GM12873 (cell line): ENCODE results near the gene GRM6.

ENCODE experiments used
- TF ChIP-seq, protein P1 (sequence below): IDR thresholded peaks from 2 replicates; pipeline ENCODE4 v1.5.1; 2012; ENCODE audit warnings: low read depth, mild to moderate bottlenecking, moderate library complexity, low read length, control low read depth; ENCODE audit not compliant: insufficient read depth; ENCODE audit errors: missing control alignments

The GRM6 gene

DNA sequence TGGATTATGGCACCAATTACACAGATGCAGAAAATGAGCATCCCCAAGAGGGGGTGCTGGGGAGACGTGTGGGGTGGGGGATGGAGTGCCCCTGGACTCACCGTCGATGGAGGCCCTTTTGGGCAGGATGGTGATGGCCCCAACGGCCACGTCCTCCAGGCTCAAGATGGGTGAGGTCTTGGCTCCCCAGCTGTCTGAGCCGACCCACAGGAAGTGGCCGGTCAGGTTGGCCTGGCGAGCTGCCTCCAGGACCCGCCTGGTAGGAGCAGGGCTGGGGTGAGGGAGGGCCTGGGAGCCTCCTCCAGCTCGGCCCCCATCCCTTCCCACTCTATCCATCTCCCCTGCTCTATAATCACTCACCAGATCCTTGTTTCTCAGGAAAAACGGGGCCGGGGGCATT, 4.6 kb downstream of the GRM6 start:
- TF ChIP-seq, protein P1, sequence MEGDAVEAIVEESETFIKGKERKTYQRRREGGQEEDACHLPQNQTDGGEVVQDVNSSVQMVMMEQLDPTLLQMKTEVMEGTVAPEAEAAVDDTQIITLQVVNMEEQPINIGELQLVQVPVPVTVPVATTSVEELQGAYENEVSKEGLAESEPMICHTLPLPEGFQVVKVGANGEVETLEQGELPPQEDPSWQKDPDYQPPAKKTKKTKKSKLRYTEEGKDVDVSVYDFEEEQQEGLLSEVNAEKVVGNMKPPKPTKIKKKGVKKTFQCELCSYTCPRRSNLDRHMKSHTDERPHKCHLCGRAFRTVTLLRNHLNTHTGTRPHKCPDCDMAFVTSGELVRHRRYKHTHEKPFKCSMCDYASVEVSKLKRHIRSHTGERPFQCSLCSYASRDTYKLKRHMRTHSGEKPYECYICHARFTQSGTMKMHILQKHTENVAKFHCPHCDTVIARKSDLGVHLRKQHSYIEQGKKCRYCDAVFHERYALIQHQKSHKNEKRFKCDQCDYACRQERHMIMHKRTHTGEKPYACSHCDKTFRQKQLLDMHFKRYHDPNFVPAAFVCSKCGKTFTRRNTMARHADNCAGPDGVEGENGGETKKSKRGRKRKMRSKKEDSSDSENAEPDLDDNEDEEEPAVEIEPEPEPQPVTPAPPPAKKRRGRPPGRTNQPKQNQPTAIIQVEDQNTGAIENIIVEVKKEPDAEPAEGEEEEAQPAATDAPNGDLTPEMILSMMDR = no peak

DNA sequence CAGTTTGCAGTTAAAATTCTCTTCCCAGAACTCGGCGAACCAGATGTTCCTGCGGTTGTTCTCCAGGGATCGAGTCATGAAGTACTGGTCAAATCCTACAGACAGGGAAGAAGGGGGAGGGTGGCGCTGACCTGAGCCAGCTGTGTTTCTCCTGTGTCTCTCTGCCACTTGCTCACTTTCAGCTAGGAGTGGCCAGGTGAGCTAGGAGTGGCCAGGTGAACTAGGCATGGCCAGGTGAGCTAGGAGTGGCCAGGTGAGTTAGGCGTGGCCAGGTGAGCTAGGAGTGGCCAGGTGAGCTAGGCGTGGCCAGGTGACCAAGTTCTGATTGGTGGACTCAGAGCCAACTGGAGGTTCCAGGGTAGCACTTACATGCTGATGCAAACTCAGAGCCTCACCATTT, 5.8 kb downstream of the GRM6 start:
- TF ChIP-seq, protein P1 = no peak

DNA sequence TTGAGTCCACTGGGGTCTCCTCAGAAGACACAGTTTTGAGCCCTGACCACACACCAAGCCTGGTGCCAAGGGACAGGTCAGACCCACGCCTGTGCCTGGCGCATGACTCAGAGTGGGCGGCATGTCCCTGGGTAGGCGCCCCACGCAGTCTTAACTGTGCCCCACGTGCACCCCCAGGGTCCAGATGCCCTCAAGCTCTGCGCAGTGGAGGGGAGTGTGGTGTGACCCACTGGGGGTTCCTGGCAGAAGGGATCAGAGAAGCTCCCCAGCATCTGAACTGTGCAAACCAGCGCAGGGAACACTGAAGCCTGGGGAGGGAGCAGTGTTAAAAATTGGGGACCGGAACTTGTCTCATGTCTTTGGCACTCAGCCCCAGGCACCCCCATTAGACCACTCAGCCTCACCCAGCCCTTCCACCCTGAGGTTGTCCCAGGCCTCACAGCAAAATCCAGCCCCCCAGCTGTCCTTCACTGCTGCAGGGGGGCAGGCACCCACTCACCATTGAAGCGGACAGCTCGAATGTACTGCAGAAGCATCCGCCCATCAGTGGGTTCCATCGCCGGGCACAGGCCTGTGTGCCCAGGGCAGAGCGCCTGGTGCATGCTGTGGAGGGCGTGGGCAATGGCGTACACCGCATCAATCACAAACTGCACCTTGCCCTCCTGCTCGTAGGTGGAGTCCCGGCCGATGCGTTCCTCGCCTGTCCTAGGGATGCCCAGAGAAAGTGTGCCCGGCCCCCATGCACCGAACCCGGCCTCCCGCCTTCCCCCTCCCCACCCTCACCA, 6.5 kb downstream of the GRM6 start:
- TF ChIP-seq, protein P1 = no peak

DNA sequence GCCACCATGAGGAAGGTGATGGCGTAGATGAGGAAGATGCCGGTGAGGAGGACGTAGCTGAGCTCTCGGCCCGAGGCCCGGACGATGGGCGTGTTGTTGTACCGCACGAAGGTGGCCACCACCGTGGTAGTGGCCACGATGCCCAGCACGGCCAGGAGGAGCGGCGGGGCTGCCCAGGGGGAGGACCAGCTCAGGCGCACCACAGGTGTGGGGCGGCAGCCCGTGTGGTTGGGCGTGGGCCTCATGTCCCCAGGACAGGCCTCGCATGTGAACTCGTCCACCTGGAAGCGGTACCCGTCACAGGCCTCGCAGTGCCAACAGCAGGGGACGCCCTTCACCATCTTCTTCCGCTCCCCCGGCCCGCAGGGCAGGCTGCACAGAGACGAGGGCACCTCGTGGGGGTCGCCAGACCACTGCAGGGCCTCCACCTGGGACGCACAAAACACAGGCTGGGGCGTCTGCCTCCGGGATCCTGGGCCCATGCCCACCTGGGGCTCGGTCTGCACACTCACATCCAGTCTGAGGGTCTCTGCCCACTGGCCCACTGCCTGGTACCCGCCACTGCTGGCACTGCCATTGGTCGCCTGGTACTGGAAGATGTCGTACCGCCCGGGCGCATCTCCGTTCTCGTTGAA, 8.7 kb downstream of the GRM6 start:
- TF ChIP-seq, protein P1 = no peak

DNA sequence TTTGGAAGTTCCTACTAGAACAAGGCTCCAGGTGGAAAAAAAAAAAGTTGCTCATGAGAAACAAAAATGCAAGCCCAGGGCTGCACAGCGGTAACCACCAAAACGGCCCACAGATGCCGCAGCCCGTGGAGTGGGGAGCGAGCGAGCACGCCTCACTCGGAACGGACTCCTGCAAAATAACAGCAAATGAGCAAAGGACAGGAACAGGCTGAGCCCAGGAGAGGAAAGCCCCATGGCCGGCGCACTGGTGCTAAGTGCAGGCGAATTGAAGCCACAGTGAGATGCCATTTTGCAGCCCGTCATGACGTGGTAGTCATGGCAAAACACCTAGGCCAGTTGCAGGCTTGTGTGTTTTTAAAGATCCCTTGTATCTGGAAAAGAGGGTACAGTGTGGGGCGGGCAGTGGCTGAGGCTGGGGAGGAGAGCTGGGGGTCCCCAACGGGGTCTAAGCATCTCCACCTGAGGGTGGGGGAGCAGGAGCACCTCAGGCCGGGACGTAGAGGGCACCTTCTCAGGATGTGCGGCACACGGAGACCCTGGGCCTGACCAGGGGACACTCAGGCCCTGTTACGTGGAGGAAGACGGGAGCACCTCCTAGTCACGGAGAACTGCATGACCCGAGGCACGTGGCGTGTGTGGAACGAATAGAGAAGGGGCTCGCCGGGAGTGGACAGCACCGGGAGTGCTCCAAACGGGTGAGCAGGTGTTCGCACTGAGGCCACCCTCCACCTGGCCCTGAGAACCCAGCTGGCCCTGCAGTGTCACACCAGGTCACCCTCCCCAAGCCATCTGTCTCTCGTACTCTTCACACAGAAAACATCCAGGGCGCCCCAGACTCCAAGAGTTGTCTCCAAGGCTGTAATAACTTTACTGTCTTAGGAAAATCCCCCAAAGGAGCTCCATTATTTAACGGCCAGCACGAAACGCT, 10.7 kb downstream of the GRM6 start:
- TF ChIP-seq, protein P1 = no peak

DNA sequence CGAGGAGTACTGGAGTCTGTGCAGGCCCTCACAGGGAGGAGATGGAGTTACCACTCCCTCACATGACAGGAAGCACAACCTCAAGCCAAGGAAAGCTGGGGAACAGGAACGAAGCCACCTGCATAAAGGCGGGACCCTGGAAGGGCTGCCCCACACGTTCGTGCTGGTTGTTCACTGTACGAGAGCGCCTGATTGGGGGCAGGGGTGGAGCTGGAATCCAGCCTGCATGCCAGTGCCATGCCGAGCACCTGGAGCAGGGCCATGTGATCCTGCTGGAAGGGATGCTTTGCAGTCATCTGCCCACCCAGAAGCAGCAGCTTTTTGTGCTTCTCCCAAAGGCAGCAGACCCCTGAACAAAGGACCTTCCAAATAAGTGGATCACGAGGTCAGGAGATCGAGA, 11.4 kb downstream of the GRM6 start:
- TF ChIP-seq, protein P1 = no peak

DNA sequence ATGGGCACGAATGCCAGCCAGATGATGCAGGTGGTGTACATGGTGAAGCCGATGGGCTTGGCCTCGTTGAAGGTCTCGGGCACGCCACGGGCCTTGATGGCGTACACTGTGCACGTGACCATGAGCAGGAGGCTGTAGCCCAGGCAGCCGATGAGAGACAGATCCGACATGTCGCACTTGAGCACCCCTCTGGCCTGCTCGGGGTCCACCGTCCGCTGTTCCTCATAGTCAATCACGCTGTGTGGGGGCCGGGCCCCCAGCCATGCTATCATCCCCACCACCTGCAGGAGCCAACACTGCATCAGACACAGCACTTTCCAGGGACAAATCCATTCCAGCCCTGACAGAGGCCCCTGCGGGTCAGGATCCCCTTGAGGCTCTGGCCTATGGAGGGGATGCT, 12.2 kb downstream of the GRM6 start:
- TF ChIP-seq, protein P1 = no peak
